Panc1 (cell line): ENCODE results near the gene CSAG2. TPM values are rescaled to one million over a fixed set of nuclear protein-coding genes. Genes with fewer than 3 reads are reported as not detected.
"Not testable (repeated sequence)": the region's sequence is repeated elsewhere in the genome, so short reads cannot be mapped to it uniquely, and the experiment has no call there.

Source experiments
- ATAC-seq: fragments of 200-7000 bp; cut with Tn5 transposase; 2 replicates; pipeline ENCODE4 v1.9.1; 2020; ENCODE audit warnings: mild to moderate bottlenecking, moderate library complexity
- Bru-seq: library from RNA; stranded (reverse); fragments of 400-500 nt; gene quantifications from one replicate; lab custom pipeline; 2021; lab: Mats Ljungman, UMichigan
- BruChase-seq, 2 experiments: library from RNA; stranded (reverse); fragments of 400-500 nt; gene quantifications; one replicate each; lab custom pipeline; 2021; lab: Mats Ljungman, UMichigan
- BruUV-seq: library from RNA; stranded (reverse); fragments of 400-500 nt; replicated peaks from 2 replicates; lab custom pipeline; 2021; lab: Mats Ljungman, UMichigan
- CTCF ChIA-PET: fragments of 300-600 bp; sonication (Branson Sonifier 250); formaldehyde crosslinking; loops from one replicate; lab custom pipeline; 2022; ENCODE audit warnings: antibody characterized with exemption; lab: Charles Lee
- POLR2A ChIA-PET: fragments of 300-600 bp; sonication (Branson Sonifier 250); formaldehyde crosslinking; loops from one replicate; lab custom pipeline; 2022; ENCODE audit warnings: antibody characterized with exemption; lab: Charles Lee
- DNase-seq: peaks from one replicate; pipeline ENCODE4 v3.0.0-alpha.2; 2010; ENCODE audit warnings: low read depth, low spot score
- H3K27ac ChIP-seq: 2 replicates; pipeline ENCODE4 v1.5.1; 2011; ENCODE audit warnings: mild to moderate bottlenecking, low read length, inconsistent platforms
- H3K27me3 ChIP-seq: fragments of 200-500 bp; sonication (Bioruptor generic); 2 replicates; pipeline ENCODE4 v1.6.0; 2014; ENCODE audit warnings: low read length, inconsistent platforms; ENCODE audit not compliant: control insufficient read depth, insufficient read depth
- H3K36me3 ChIP-seq: fragments of 200-500 bp; sonication (Bioruptor generic); 2 replicates; pipeline ENCODE4 v1.5.1; 2014; ENCODE audit warnings: inconsistent platforms, mild to moderate bottlenecking, low read length, moderate library complexity; ENCODE audit not compliant: control insufficient read depth, insufficient read depth
- H3K4me1 ChIP-seq: 2 replicates; pipeline ENCODE4 v1.5.1; 2011; ENCODE audit warnings: inconsistent platforms, mild to moderate bottlenecking, low read length, moderate library complexity; ENCODE audit not compliant: control insufficient read depth, insufficient read depth
- H3K4me3 ChIP-seq, 2 experiments: 2 replicates each; pipeline ENCODE4 v1.5.1; 2011 to 2012; ENCODE audit warnings: low read depth in 2 of 2, low read length in 2 of 2, mild to moderate bottlenecking in 2 of 2, inconsistent platforms in 1 of 2, moderate library complexity in 1 of 2
- H3K9me3 ChIP-seq: fragments of 200-500 bp; sonication (Bioruptor generic); 2 replicates; pipeline ENCODE4 v1.5.1; 2014; ENCODE audit warnings: low read depth, mild to moderate bottlenecking, inconsistent platforms, low read length, moderate library complexity; ENCODE audit not compliant: control insufficient read depth, insufficient read depth
- POLR2AphosphoS5 ChIP-seq: IDR thresholded peaks from 2 replicates; pipeline ENCODE4 v1.6.1; 2012; ENCODE audit warnings: mild to moderate bottlenecking, low read depth, low read length, moderate library complexity
- SIN3A ChIP-seq: IDR thresholded peaks from 2 replicates; pipeline ENCODE4 v1.6.1; 2012; ENCODE audit warnings: low read depth, mild to moderate bottlenecking, low read length, moderate library complexity, borderline replicate concordance; ENCODE audit not compliant: insufficient read depth
- TCF7L2 ChIP-seq: IDR thresholded peaks from 2 replicates; pipeline ENCODE4 v1.6.1; 2011; ENCODE audit warnings: mild to moderate bottlenecking, low read depth, low read length, inconsistent platforms
- in situ Hi-C: cut with HindIII; loops from 2 replicates; pipeline ENCODE4 v1.10.0; 2016; ENCODE audit warnings: low sequenced_read_pairs, low pct_unique_long_range_greater_than_20kb
- intact Hi-C: fragments of 100-400 bp; cut with micrococcal nuclease; formaldehyde crosslinking; loops from one replicate; pipeline ENCODE4 v1.10.0; 2022; ENCODE audit not compliant: unreplicated experiment
- long read RNA-seq: library from polyadenylated mRNA; unstranded; transcript quantifications from one replicate; pipeline ENCODE4 v2.0.0, GENCODE V29; 2021; ENCODE audit not compliant: unreplicated experiment
- polyA plus RNA-seq: library from polyadenylated mRNA; unstranded; fragments of >200 nt; gene quantifications from one replicate; pipeline ENCODE4 v1.2.1, GENCODE V29; 2012; ENCODE audit warnings: missing spikeins; ENCODE audit not compliant: insufficient read length
- total RNA-seq: library from RNA; stranded (reverse); gene quantifications from one replicate; pipeline ENCODE4 v1.2.1, GENCODE V29; 2021; ENCODE audit not compliant: unreplicated experiment
- TF ChIP-seq, protein P1 (sequence below), 2 experiments: IDR thresholded peaks; 2 replicates each; pipeline ENCODE4 v1.6.1; 2011 to 2012; ENCODE audit warnings: low read depth in 2 of 2, control low read depth in 1 of 2, low read length in 1 of 2, mild to moderate bottlenecking in 1 of 2, moderate library complexity in 1 of 2; ENCODE audit not compliant: insufficient read depth in 1 of 2
- TF ChIP-seq, protein P2 (sequence below): fragments of 450-650 bp; IDR thresholded peaks from 2 replicates; pipeline ENCODE4 v1.5.1; 2017; ENCODE audit warnings: mild to moderate bottlenecking

CSAG2 gene, protein sequence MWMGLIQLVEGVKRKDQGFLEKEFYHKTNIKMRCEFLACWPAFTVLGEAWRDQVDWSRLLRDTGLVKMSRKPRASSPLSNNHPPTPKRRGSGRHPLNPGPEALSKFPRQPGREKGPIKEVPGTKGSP
- total RNA-seq (not detected), Bru-seq, nascent RNA (not detected), BruChase-seq, experiment 1, labeled RNA remaining after a 2-hour chase (not detected), BruChase-seq, experiment 2, labeled RNA remaining after a 6-hour chase (not detected)
- polyA plus RNA-seq = not detected
- long read RNA-seq = 0 reads

GRCh38 chrX:152709173-152709572 lies at the start of gene CSAG2:
TSS of gene CSAG2 (minus strand) at chrX:152709273. CDS start at chrX:152709112, 161 bp downstream.
- DNase-seq, H3K27me3 ChIP-seq, H3K27ac ChIP-seq, intact Hi-C loops, ATAC-seq, H3K36me3 ChIP-seq, CTCF ChIA-PET, H3K4me1 ChIP-seq, BruUV-seq, in situ Hi-C loops, POLR2A ChIA-PET, H3K4me3 ChIP-seq, H3K9me3 ChIP-seq: not testable (repeated sequence)

DNA sequence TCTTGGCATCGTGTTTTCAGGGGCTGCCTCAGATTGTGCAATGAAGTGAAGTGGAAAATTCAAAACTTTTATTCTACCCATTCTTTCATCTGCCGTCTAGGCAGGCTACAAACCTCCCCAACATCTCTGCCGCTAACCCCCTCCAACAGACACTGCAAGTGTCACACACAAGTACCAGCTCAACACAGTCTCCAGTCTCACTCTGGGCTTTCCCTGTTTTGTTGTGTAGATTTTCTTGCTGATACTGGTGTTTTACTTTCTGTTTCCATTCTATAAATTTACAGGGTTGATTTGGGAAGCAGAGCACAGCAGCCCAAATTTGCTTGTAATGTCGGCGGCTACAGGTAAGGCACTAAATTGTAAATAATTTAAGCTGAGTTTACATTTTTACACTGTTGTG lies 45.8 kb upstream of the CSAG2 start:
- H3K27ac ChIP-seq, in situ Hi-C loops, H3K9me3 ChIP-seq, CTCF ChIA-PET, H3K4me1 ChIP-seq, intact Hi-C loops, ATAC-seq, BruUV-seq, H3K36me3 ChIP-seq, H3K27me3 ChIP-seq, POLR2A ChIA-PET, H3K4me3 ChIP-seq, DNase-seq: not testable (repeated sequence)

GRCh38 chrX:152753686-152754650 lies 44.9 kb upstream of the CSAG2 start, which contains the start of gene MAGEA2:
TSS of gene MAGEA2 (minus strand) at chrX:152753842. CDS start at chrX:152751363, 2,479 bp downstream.
- BruUV-seq, in situ Hi-C loops, H3K9me3 ChIP-seq, POLR2A ChIA-PET, DNase-seq, H3K4me3 ChIP-seq, H3K27me3 ChIP-seq, H3K36me3 ChIP-seq, H3K27ac ChIP-seq, intact Hi-C loops, CTCF ChIA-PET, H3K4me1 ChIP-seq, ATAC-seq: not testable (repeated sequence)

GRCh38 chrX:152738560-152738959 lies 29.5 kb upstream of the CSAG2 start:
- Histone ChIP-seq H3K27me3 (no peaks in the 10 kb centered on the region), H3K9me3 (no peaks in the 10 kb centered on the region), H3K4me3 (no peak overlapping the region), H3K36me3 (no peaks in the 10 kb centered on the region), H3K4me1 (no peaks in the 10 kb centered on the region), H3K27ac (no peak overlapping the region)
- TF ChIP-seq, protein P1, sequence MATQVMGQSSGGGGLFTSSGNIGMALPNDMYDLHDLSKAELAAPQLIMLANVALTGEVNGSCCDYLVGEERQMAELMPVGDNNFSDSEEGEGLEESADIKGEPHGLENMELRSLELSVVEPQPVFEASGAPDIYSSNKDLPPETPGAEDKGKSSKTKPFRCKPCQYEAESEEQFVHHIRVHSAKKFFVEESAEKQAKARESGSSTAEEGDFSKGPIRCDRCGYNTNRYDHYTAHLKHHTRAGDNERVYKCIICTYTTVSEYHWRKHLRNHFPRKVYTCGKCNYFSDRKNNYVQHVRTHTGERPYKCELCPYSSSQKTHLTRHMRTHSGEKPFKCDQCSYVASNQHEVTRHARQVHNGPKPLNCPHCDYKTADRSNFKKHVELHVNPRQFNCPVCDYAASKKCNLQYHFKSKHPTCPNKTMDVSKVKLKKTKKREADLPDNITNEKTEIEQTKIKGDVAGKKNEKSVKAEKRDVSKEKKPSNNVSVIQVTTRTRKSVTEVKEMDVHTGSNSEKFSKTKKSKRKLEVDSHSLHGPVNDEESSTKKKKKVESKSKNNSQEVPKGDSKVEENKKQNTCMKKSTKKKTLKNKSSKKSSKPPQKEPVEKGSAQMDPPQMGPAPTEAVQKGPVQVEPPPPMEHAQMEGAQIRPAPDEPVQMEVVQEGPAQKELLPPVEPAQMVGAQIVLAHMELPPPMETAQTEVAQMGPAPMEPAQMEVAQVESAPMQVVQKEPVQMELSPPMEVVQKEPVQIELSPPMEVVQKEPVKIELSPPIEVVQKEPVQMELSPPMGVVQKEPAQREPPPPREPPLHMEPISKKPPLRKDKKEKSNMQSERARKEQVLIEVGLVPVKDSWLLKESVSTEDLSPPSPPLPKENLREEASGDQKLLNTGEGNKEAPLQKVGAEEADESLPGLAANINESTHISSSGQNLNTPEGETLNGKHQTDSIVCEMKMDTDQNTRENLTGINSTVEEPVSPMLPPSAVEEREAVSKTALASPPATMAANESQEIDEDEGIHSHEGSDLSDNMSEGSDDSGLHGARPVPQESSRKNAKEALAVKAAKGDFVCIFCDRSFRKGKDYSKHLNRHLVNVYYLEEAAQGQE (IDR thresholded peaks at IDR 0.05; ENCODE audit: insufficient read depth in 1 of 2, low read depth in 2 of 2, low read length in 1 of 2) = no peak
- TF ChIP-seq, protein P2, sequence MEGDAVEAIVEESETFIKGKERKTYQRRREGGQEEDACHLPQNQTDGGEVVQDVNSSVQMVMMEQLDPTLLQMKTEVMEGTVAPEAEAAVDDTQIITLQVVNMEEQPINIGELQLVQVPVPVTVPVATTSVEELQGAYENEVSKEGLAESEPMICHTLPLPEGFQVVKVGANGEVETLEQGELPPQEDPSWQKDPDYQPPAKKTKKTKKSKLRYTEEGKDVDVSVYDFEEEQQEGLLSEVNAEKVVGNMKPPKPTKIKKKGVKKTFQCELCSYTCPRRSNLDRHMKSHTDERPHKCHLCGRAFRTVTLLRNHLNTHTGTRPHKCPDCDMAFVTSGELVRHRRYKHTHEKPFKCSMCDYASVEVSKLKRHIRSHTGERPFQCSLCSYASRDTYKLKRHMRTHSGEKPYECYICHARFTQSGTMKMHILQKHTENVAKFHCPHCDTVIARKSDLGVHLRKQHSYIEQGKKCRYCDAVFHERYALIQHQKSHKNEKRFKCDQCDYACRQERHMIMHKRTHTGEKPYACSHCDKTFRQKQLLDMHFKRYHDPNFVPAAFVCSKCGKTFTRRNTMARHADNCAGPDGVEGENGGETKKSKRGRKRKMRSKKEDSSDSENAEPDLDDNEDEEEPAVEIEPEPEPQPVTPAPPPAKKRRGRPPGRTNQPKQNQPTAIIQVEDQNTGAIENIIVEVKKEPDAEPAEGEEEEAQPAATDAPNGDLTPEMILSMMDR = no peak
- no peak for TF ChIP-seq TCF7L2
- TF ChIP-seq POLR2AphosphoS5 = no peak
- no peak for TF ChIP-seq SIN3A
- no peak for DNase-seq
- CTCF ChIA-PET = no interaction called here
- in situ Hi-C loops (no loop called here), intact Hi-C loops (no loop called here)
- no TSS peak for BruUV-seq
- POLR2A ChIA-PET = no interaction called here
- no peak for ATAC-seq

GRCh38 chrX:152736528-152736927 lies 27.5 kb upstream of the CSAG2 start:
- in situ Hi-C loops, POLR2A ChIA-PET, BruUV-seq: not testable (repeated sequence)

More at GRCh38 chrX:152736528-152736927, 27.5 kb upstream of the CSAG2 start:
- CTCF ChIA-PET, ATAC-seq, H3K4me1 ChIP-seq, intact Hi-C loops, H3K27ac ChIP-seq, DNase-seq, H3K36me3 ChIP-seq, H3K4me3 ChIP-seq, H3K9me3 ChIP-seq, H3K27me3 ChIP-seq: not testable (repeated sequence)
